ENCODE results near the gene PLAU.

DNA sequence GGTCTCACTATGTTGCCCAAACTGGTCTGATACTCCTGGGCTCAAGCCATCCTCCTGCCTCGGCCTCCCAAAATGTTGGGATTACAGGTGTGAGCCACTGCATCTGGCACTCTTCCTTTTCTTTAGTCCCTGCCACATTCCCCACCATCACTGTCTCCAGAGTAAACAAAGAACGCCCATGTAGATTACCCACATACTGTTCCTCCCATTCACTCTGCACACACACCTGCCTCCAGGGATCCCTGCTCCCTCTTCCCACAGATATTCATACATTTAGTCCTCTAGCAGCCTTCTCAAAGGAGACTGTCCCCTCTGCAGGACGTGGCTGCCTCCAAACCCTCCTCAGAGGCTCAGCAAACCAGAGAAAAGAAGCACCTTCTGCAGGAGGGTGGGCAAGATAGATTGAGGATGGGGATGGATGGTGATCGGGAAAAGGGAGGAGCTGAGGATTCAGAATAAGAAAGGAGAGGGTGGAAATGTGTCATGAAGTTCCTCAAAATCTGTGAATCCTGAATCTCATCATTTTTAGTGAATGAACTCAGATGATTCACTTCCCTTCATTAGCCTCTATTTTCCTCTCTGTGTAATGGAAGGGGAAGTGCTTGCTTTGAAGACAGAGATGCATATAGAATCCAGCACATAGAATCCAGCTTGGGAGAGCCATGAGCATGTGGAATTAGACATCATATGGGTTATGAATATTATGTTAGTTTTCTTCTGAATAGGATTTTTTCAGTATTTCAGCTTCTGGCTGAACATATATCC lies 5.5 kb upstream of the PLAU start:
- TF ChIP-seq CREB1 (IDR thresholded peaks at IDR 0.05; ENCODE audit: low read depth) (no peak), EZH2 (IDR thresholded peaks at IDR 0.05; ENCODE audit: borderline replicate concordance, control insufficient read depth, low read depth, low read length) (no peak), TAF1 (IDR thresholded peaks at IDR 0.05; ENCODE audit: borderline replicate concordance, low read depth, low read length) (no peak)
- TF ChIP-seq, protein P1, sequence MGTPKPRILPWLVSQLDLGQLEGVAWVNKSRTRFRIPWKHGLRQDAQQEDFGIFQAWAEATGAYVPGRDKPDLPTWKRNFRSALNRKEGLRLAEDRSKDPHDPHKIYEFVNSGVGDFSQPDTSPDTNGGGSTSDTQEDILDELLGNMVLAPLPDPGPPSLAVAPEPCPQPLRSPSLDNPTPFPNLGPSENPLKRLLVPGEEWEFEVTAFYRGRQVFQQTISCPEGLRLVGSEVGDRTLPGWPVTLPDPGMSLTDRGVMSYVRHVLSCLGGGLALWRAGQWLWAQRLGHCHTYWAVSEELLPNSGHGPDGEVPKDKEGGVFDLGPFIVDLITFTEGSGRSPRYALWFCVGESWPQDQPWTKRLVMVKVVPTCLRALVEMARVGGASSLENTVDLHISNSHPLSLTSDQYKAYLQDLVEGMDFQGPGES (IDR thresholded peaks at IDR 0.05) = no peak
- TF ChIP-seq, protein P2, sequence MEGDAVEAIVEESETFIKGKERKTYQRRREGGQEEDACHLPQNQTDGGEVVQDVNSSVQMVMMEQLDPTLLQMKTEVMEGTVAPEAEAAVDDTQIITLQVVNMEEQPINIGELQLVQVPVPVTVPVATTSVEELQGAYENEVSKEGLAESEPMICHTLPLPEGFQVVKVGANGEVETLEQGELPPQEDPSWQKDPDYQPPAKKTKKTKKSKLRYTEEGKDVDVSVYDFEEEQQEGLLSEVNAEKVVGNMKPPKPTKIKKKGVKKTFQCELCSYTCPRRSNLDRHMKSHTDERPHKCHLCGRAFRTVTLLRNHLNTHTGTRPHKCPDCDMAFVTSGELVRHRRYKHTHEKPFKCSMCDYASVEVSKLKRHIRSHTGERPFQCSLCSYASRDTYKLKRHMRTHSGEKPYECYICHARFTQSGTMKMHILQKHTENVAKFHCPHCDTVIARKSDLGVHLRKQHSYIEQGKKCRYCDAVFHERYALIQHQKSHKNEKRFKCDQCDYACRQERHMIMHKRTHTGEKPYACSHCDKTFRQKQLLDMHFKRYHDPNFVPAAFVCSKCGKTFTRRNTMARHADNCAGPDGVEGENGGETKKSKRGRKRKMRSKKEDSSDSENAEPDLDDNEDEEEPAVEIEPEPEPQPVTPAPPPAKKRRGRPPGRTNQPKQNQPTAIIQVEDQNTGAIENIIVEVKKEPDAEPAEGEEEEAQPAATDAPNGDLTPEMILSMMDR (IDR thresholded peaks at IDR 0.05 in 2 of 3, conservative IDR thresholded peaks at IDR 0.05 in 1 of 3; ENCODE audit: control insufficient read depth in 2 of 3, extremely low read depth in 1 of 3, insufficient read depth in 1 of 3, low read depth in 3 of 3, low read length in 3 of 3) = no peak

Measured in GM12878 (cell line).